HCT116 (cell line): Measurements from ENCODE around the gene DLX4. TPM values are rescaled to one million over a fixed set of nuclear protein-coding genes. Genes with fewer than 3 reads are reported as not detected.

Experiments
- ATAC-seq: fragments of 200-7000 bp; cut with Tn5 transposase; 2 replicates; pipeline ENCODE4 v1.9.1; 2020; ENCODE audit warnings: mild to moderate bottlenecking, moderate library complexity
- BruUV-seq: library from RNA; stranded (reverse); fragments of 400-500 nt; replicated peaks from 2 replicates; lab custom pipeline; 2021; lab: Mats Ljungman, UMichigan
- CTCF ChIA-PET: fragments of 300-600 bp; sonication (Branson Sonifier 250); formaldehyde crosslinking; loops from one replicate; lab custom pipeline; 2021; ENCODE audit warnings: antibody characterized with exemption; lab: Charles Lee
- POLR2A ChIA-PET: fragments of 300-600, 350-600 bp; sonication (Branson Sonifier 250); formaldehyde crosslinking; loops from one replicate; lab custom pipeline; 2021; ENCODE audit warnings: antibody characterized with exemption; lab: Charles Lee
- RAD21 ChIA-PET, 2 experiments: fragments of 300-600 bp; sonication (Branson Sonifier 250); formaldehyde crosslinking; loops; one replicate each; lab custom pipeline; 2023; ENCODE audit warnings: low total read pairs in 2 of 2; ENCODE audit not compliant: uncharacterized antibody in 2 of 2, unreplicated experiment in 2 of 2, low non-redundant PET in 1 of 2; lab: Charles Lee
- DNase-seq: peaks from one replicate; pipeline ENCODE4 v3.0.0-alpha.2; 2010; ENCODE audit warnings: low read depth, low spot score
- H2AFZ ChIP-seq: fragments of 200-600 bp; shearing (Covaris generic), sonication (generic); 2 replicates; pipeline ENCODE4 v1.6.1; 2017; ENCODE audit warnings: low read depth, mixed run types, mixed read lengths, antibody characterized with exemption, low read length; ENCODE audit not compliant: poor library complexity, severe bottlenecking
- H3K27ac ChIP-seq: 2 replicates; pipeline ENCODE4 v1.5.1; 2012; ENCODE audit warnings: low read depth, low read length
- H3K27me3 ChIP-seq: fragments of 200-600 bp; sonication (generic); 2 replicates; pipeline ENCODE4 v1.6.1; 2016; ENCODE audit warnings: mixed run types, low read length, mixed read lengths; ENCODE audit not compliant: insufficient read depth
- H3K36me3 ChIP-seq, 2 experiments: fragments of 200-500 bp in 1 of 2; fragments of 200-600 bp in 1 of 2; sonication (Bioruptor generic) in 1 of 2; sonication (generic) in 1 of 2; 2 replicates each; pipeline versions ENCODE4 v1.5.1 to v1.6.1; 2014 to 2016; ENCODE audit warnings: low read length in 2 of 2, inconsistent platforms in 1 of 2, mixed read lengths in 1 of 2, mixed run types in 1 of 2; ENCODE audit not compliant: insufficient read depth in 2 of 2, control insufficient read depth in 1 of 2
- H3K4me1 ChIP-seq, 2 experiments: fragments of 200-600 bp in 1 of 2; sonication (generic) in 1 of 2; 2 replicates each; pipeline versions ENCODE4 v1.5.1 to v1.6.1; 2012 to 2017; ENCODE audit warnings: low read length in 2 of 2, inconsistent platforms in 1 of 2, mild to moderate bottlenecking in 1 of 2, mixed read lengths in 1 of 2, mixed run types in 1 of 2, moderate library complexity in 1 of 2; ENCODE audit not compliant: insufficient read depth in 2 of 2, control insufficient read depth in 1 of 2
- H3K4me2 ChIP-seq: fragments of 200-600 bp; sonication (generic); 2 replicates; pipeline ENCODE4 v1.6.1; 2017; ENCODE audit warnings: mixed run types, low read length, mixed read lengths
- H3K4me3 ChIP-seq, 2 experiments: fragments of 200-600 bp in 1 of 2; sonication (generic) in 1 of 2; replicated peaks in 1 of 2; 2 replicates each; pipeline ENCODE4 v1.5.1; 2011 to 2016; ENCODE audit warnings: low read length in 2 of 2, control low read depth in 1 of 2, low read depth in 1 of 2, mild to moderate bottlenecking in 1 of 2, mixed read lengths in 1 of 2, mixed run types in 1 of 2
- H3K79me2 ChIP-seq: fragments of 200-600 bp; sonication (generic); 2 replicates; pipeline ENCODE4 v1.6.1; 2017; ENCODE audit warnings: mild to moderate bottlenecking, mixed run types, low read length, moderate library complexity, mixed read lengths; ENCODE audit not compliant: insufficient read depth
- H3K9ac ChIP-seq: fragments of 200-600 bp; sonication (generic); 2 replicates; pipeline ENCODE4 v1.6.1; 2016; ENCODE audit warnings: low read length, mixed read lengths
- H3K9me2 ChIP-seq: fragments of 200-600 bp; sonication (generic), shearing (Covaris generic); 2 replicates; pipeline ENCODE4 v1.6.1; 2017; ENCODE audit warnings: mixed run types, mild to moderate bottlenecking, moderate library complexity; ENCODE audit not compliant: insufficient read depth
- H3K9me3 ChIP-seq, 2 experiments: fragments of 200-500 bp in 1 of 2; fragments of 200-600 bp in 1 of 2; sonication (Bioruptor generic) in 1 of 2; sonication (generic) in 1 of 2; 2 replicates each; pipeline ENCODE4 v1.6.1; 2014 to 2017; ENCODE audit warnings: low read length in 2 of 2, mixed read lengths in 2 of 2, inconsistent platforms in 1 of 2, low read depth in 1 of 2, mild to moderate bottlenecking in 1 of 2, mixed run types in 1 of 2, moderate library complexity in 1 of 2; ENCODE audit not compliant: control insufficient read depth in 1 of 2, insufficient read depth in 1 of 2
- H4K20me1 ChIP-seq: fragments of 200-600 bp; sonication (generic), shearing (Covaris generic); 2 replicates; pipeline ENCODE4 v1.6.1; 2017; ENCODE audit warnings: mixed run types, mild to moderate bottlenecking, moderate library complexity; ENCODE audit not compliant: insufficient read depth
- CBX3 ChIP-seq: IDR thresholded peaks from 2 replicates; pipeline ENCODE4 v1.6.1; 2012; ENCODE audit warnings: low read depth
- CEBPB ChIP-seq: IDR thresholded peaks from 2 replicates; pipeline ENCODE4 v1.6.1; 2012; ENCODE audit warnings: low read depth
- EGR1 ChIP-seq: IDR thresholded peaks from 2 replicates; pipeline ENCODE4 v1.6.1; 2012; ENCODE audit warnings: low read depth
- ELF1 ChIP-seq: IDR thresholded peaks from 2 replicates; pipeline ENCODE4 v1.6.1; 2012; ENCODE audit warnings: low read depth, borderline replicate concordance
- EZH2 ChIP-seq: fragments of 200-600 bp; sonication (generic); IDR thresholded peaks from 2 replicates; pipeline ENCODE4 v1.6.1; 2017; ENCODE audit warnings: antibody characterized with exemption, mixed run types
- EZH2phosphoT487 ChIP-seq: fragments of 200-600 bp; IDR thresholded peaks from 2 replicates; pipeline ENCODE4 v1.6.1; 2018; ENCODE audit warnings: antibody characterized with exemption, borderline replicate concordance
- FOSL1 ChIP-seq: IDR thresholded peaks from 2 replicates; pipeline ENCODE4 v1.6.1; 2012; ENCODE audit warnings: low read depth
- JUND ChIP-seq: IDR thresholded peaks from 2 replicates; pipeline ENCODE4 v1.6.1; 2012
- POLR2A ChIP-seq: IDR thresholded peaks from 2 replicates; pipeline ENCODE4 v1.7.0; 2011; ENCODE audit warnings: borderline replicate concordance; ENCODE audit not compliant: insufficient read depth, insufficient read length; ENCODE audit errors: extremely low read depth
- POLR2AphosphoS5 ChIP-seq: IDR thresholded peaks from 2 replicates; pipeline ENCODE4 v1.6.1; 2011; ENCODE audit warnings: mild to moderate bottlenecking, low read depth, low read length, moderate library complexity
- RAD21 ChIP-seq: IDR thresholded peaks from 2 replicates; pipeline ENCODE4 v1.6.1; 2012; ENCODE audit warnings: low read depth, mild to moderate bottlenecking
- SP1 ChIP-seq: IDR thresholded peaks from 2 replicates; pipeline ENCODE4 v1.6.1; 2012; ENCODE audit warnings: low read depth
- SRF ChIP-seq: IDR thresholded peaks from 2 replicates; pipeline ENCODE4 v1.6.1; 2012; ENCODE audit warnings: low read depth
- TCF7L2 ChIP-seq: IDR thresholded peaks from 2 replicates; pipeline ENCODE4 v1.7.0; 2011; ENCODE audit warnings: borderline replicate concordance, inconsistent platforms; ENCODE audit not compliant: insufficient read depth, insufficient read length; ENCODE audit errors: extremely low read depth
- YY1 ChIP-seq: IDR thresholded peaks from 2 replicates; pipeline ENCODE4 v1.6.1; 2011; ENCODE audit warnings: low read length, low read depth, moderate library complexity, mild to moderate bottlenecking; ENCODE audit not compliant: insufficient replicate concordance; ENCODE audit errors: extremely low read depth
- ZFX ChIP-seq: fragments of 450-650 bp; IDR thresholded peaks from 2 replicates; pipeline ENCODE4 v1.6.1; 2017
- ZNF274 ChIP-seq: fragments of 200-500 bp; sonication (Bioruptor generic); IDR thresholded peaks from 2 replicates; pipeline ENCODE4 v1.6.1; 2014; ENCODE audit warnings: mild to moderate bottlenecking, low read depth, low read length, inconsistent platforms
- intact Hi-C: fragments of 100-400 bp; cut with micrococcal nuclease; formaldehyde crosslinking; loops from 2 replicates; pipeline ENCODE4 v1.10.0; 2022
- total RNA-seq: library from RNA; stranded (reverse); gene quantifications from one replicate; pipeline ENCODE4 v1.2.1, GENCODE V29; 2021; ENCODE audit not compliant: unreplicated experiment
- TF ChIP-seq, protein P1 (sequence below): IDR thresholded peaks from 2 replicates; pipeline ENCODE4 v1.6.1; 2012
- TF ChIP-seq, protein P2 (sequence below): IDR thresholded peaks from 2 replicates; pipeline ENCODE4 v1.6.1; 2011; ENCODE audit warnings: mild to moderate bottlenecking, low read length, moderate library complexity; ENCODE audit not compliant: insufficient replicate concordance; ENCODE audit errors: extremely low read depth
- TF ChIP-seq, protein P3 (sequence below): IDR thresholded peaks from 2 replicates; pipeline ENCODE4 v1.6.1; 2012; ENCODE audit warnings: low read depth

The DLX4 gene
- total RNA-seq, 1 experiment from 2014 or later: 14.0 TPM

DNA sequence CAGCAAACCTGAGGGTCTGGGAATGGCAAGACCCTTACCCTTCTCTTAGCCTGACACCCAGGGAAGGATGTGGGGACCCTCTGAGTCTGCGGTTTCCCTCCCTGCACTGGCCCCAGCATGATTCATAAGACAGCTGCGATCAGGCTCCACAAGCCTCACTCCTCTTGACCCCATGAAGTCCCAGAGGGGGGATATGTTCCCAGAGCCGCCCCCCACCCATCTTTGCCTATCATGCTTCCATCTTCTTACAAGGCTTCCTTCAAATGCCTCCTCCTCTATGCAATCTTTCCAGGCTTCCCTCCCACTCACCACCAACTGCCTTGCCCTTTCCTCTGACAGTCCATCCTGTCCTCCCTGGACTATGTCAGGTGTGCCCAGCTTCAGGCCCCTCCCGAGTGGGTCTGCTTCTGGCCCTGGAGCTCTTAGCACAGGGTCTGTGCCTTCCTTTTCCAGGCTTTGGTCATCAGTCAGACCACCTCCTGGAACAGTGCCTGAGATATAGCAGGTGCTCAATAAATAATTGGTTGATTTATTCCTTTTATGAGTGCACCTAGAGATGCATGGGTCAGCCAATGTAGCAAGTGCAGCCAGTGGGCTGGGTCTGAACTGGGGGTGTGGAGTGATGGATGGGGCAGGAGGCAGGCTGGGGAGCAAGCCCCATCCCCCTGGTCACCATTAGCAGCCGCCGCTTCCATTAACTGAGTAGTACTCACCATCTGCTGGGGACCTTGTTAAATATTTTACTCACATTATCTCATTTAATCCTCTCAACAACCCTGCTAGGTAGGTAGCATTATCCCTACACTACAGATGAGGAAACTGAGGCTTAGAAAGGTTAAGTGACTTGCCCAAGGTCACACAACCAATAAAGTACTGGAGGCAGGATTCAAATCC, 17.7 kb downstream of the DLX4 start:
- H3K9ac ChIP-seq: no peak overlapping the region
- H3K27me3 ChIP-seq: peaks cover 12% of the 10 kb centered on the region; the same call in 1 of the 2 replicates
- H2AFZ ChIP-seq: no peak overlapping the region
- H3K4me3 ChIP-seq: no peak overlapping the region
- ChIA-PET CTCF (interaction anchor here (1.0 to 4.3 kb wide), 2 partner anchors 11 to 34 kb away, joined by 4 to 34 read pairs; no protein-coding TSS in a partner anchor), RAD21 (no interaction called here), POLR2A (no interaction called here)
- H3K36me3 ChIP-seq: no peaks in the 10 kb centered on the region
- DNase-seq (no peak), ATAC-seq (no peak)
- TF ChIP-seq ZFX (no peak), SRF (no peak), ELF1 (no peak), EZH2 (no peak), JUND (no peak), EZH2phosphoT487 (no peak), TCF7L2 (no peak), ZNF274 (no peak), POLR2A (no peak), YY1 (no peak), RAD21 (no peak), FOSL1 (no peak), CEBPB (no peak), EGR1 (no peak), SP1 (no peak), CBX3 (no peak), POLR2AphosphoS5 (no peak)
- TF ChIP-seq, protein P1, sequence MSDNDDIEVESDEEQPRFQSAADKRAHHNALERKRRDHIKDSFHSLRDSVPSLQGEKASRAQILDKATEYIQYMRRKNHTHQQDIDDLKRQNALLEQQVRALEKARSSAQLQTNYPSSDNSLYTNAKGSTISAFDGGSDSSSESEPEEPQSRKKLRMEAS: no peak
- TF ChIP-seq, protein P2, sequence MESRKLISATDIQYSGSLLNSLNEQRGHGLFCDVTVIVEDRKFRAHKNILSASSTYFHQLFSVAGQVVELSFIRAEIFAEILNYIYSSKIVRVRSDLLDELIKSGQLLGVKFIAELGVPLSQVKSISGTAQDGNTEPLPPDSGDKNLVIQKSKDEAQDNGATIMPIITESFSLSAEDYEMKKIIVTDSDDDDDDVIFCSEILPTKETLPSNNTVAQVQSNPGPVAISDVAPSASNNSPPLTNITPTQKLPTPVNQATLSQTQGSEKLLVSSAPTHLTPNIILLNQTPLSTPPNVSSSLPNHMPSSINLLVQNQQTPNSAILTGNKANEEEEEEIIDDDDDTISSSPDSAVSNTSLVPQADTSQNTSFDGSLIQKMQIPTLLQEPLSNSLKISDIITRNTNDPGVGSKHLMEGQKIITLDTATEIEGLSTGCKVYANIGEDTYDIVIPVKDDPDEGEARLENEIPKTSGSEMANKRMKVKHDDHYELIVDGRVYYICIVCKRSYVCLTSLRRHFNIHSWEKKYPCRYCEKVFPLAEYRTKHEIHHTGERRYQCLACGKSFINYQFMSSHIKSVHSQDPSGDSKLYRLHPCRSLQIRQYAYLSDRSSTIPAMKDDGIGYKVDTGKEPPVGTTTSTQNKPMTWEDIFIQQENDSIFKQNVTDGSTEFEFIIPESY: no peak
- TF ChIP-seq, protein P3, sequence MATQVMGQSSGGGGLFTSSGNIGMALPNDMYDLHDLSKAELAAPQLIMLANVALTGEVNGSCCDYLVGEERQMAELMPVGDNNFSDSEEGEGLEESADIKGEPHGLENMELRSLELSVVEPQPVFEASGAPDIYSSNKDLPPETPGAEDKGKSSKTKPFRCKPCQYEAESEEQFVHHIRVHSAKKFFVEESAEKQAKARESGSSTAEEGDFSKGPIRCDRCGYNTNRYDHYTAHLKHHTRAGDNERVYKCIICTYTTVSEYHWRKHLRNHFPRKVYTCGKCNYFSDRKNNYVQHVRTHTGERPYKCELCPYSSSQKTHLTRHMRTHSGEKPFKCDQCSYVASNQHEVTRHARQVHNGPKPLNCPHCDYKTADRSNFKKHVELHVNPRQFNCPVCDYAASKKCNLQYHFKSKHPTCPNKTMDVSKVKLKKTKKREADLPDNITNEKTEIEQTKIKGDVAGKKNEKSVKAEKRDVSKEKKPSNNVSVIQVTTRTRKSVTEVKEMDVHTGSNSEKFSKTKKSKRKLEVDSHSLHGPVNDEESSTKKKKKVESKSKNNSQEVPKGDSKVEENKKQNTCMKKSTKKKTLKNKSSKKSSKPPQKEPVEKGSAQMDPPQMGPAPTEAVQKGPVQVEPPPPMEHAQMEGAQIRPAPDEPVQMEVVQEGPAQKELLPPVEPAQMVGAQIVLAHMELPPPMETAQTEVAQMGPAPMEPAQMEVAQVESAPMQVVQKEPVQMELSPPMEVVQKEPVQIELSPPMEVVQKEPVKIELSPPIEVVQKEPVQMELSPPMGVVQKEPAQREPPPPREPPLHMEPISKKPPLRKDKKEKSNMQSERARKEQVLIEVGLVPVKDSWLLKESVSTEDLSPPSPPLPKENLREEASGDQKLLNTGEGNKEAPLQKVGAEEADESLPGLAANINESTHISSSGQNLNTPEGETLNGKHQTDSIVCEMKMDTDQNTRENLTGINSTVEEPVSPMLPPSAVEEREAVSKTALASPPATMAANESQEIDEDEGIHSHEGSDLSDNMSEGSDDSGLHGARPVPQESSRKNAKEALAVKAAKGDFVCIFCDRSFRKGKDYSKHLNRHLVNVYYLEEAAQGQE: no peak
- intact Hi-C loops: no loop called here
- H3K9me3 ChIP-seq: no peaks in the 10 kb centered on the region
- H3K9me2 ChIP-seq: no peaks in the 10 kb centered on the region
- no peaks in the 10 kb centered on the region for H4K20me1 ChIP-seq
- H3K4me2 ChIP-seq: no peak overlapping the region
- no peaks in the 10 kb centered on the region for H3K79me2 ChIP-seq
- H3K4me1 ChIP-seq: peaks cover 4 to 9% of the 10 kb centered on the region in 2 experiments; a peak in 2 of 4 replicates
- no TSS peak for BruUV-seq
- H3K27ac ChIP-seq: no peak overlapping the region
